Tibial nerve (tissue), 3 donors: ENCODE data around the gene RBM45.
"Not testable (repeated sequence)": the region's sequence is repeated elsewhere in the genome, so short reads cannot be mapped to it uniquely, and the experiment has no call there.

Source experiments
- POLR2A ChIP-seq, 2 donors: fragments of 450-650 bp; IDR thresholded peaks; one replicate each; pipeline ENCODE4 v1.6.1; 2017; ENCODE audit warnings: antibody characterized with exemption in 2 of 2, mild to moderate bottlenecking in 2 of 2, moderate library complexity in 2 of 2
- TF ChIP-seq, protein P1 (sequence below), 5 experiments: fragments of 200-600 bp in 3 of 5; fragments of 450-650 bp in 2 of 5; sonication (generic) in 3 of 5; IDR thresholded peaks; one replicate each; pipeline ENCODE4 v1.5.1; 2016 to 2019; ENCODE audit warnings: antibody characterized with exemption in 5 of 5, mild to moderate bottlenecking in 3 of 5, moderate library complexity in 2 of 5

DNA sequence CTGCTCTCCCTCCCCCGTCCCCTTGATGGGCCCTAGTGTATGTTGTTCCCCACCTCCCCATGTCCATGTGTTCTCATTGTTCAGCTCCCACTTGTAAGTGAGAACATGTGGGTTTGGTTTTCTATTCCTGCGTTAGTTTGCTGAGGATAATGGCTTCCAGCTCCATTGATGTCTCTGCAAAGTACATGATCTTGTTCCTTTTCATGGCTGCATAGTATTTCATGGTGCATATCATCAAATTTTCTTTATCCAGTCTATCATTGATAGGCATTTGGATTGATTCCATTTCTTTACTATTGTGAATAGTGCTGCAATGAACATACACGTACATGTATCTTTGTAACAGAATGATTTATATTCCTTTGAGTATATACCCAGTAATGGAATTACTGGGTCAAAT, 33.0 kb upstream of the RBM45 start:
- TF ChIP-seq POLR2A (IDR thresholded peaks at IDR 0.05) = not testable (repeated sequence)
- TF ChIP-seq, protein P1, sequence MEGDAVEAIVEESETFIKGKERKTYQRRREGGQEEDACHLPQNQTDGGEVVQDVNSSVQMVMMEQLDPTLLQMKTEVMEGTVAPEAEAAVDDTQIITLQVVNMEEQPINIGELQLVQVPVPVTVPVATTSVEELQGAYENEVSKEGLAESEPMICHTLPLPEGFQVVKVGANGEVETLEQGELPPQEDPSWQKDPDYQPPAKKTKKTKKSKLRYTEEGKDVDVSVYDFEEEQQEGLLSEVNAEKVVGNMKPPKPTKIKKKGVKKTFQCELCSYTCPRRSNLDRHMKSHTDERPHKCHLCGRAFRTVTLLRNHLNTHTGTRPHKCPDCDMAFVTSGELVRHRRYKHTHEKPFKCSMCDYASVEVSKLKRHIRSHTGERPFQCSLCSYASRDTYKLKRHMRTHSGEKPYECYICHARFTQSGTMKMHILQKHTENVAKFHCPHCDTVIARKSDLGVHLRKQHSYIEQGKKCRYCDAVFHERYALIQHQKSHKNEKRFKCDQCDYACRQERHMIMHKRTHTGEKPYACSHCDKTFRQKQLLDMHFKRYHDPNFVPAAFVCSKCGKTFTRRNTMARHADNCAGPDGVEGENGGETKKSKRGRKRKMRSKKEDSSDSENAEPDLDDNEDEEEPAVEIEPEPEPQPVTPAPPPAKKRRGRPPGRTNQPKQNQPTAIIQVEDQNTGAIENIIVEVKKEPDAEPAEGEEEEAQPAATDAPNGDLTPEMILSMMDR (IDR thresholded peaks at IDR 0.05) = not testable (repeated sequence)
